Endothelial cell of umbilical vein (primary cell): Measurements from ENCODE around the gene SH3PXD2B.

Source experiments
- CTCF ChIP-seq, 2 donors: IDR thresholded peaks; 1 replicate in 1 of 2; 2 replicates in 1 of 2; pipeline ENCODE4 v1.5.1; 2011; ENCODE audit warnings: low read length in 2 of 2, mild to moderate bottlenecking in 2 of 2, moderate library complexity in 2 of 2, control low read depth in 1 of 2, inconsistent platforms in 1 of 2, low read depth in 1 of 2; ENCODE audit not compliant: insufficient read depth in 1 of 2; ENCODE audit errors: extremely low read depth in 1 of 2
- MAX ChIP-seq: IDR thresholded peaks from 2 replicates; pipeline ENCODE4 v1.6.1; 2011; ENCODE audit not compliant: insufficient read depth, insufficient read length
- POLR2A ChIP-seq: IDR thresholded peaks from 2 replicates; pipeline ENCODE4 v1.6.1; 2012; ENCODE audit warnings: low read depth, mild to moderate bottlenecking, control low read depth, low read length
- POLR2AphosphoS5 ChIP-seq: IDR thresholded peaks from 2 replicates; pipeline ENCODE4 v1.6.1; 2012; ENCODE audit warnings: low read depth, mild to moderate bottlenecking, control low read depth, low read length, moderate library complexity; ENCODE audit not compliant: insufficient read depth

GRCh38 chr5:172312286-172312685 is 142.0 kb downstream of the SH3PXD2B start:
- TF ChIP-seq CTCF (IDR thresholded peaks at IDR 0.05; ENCODE audit: extremely low read depth in 1 of 2, insufficient read depth in 1 of 2, low read depth in 1 of 2, low read length in 2 of 2), result no peak
- no peak for TF ChIP-seq POLR2A
- TF ChIP-seq POLR2AphosphoS5, result no peak
- TF ChIP-seq MAX, result no peak
